Mesenchymal stem cell (in vitro differentiated cells and primary cell): Measurements from ENCODE around the gene LIMA1.
"Not testable (repeated sequence)": the region's sequence is repeated elsewhere in the genome, so short reads cannot be mapped to it uniquely, and the experiment has no call there.

Source experiments
- DNase-seq: peaks from one replicate; pipeline ENCODE4 v3.0.0-alpha.2; 2013
- H2AFZ ChIP-seq: one replicate; pipeline ENCODE4 v1.6.1; 2013; ENCODE audit warnings: low read depth, mild to moderate bottlenecking, control low read depth, inconsistent platforms, low read length, moderate library complexity
- H2AK5ac ChIP-seq: 2 replicates; pipeline ENCODE4 v1.6.1; 2013; ENCODE audit warnings: low read length, moderate library complexity, mild to moderate bottlenecking, inconsistent platforms; ENCODE audit not compliant: severe bottlenecking
- H2BK120ac ChIP-seq: one replicate; pipeline ENCODE4 v1.6.1; 2013; ENCODE audit warnings: low read depth, mild to moderate bottlenecking, inconsistent platforms, low read length, moderate library complexity
- H2BK12ac ChIP-seq, 2 experiments: one replicate each; pipeline ENCODE4 v1.6.1; 2013; ENCODE audit warnings: inconsistent platforms in 2 of 2, low read length in 2 of 2, mild to moderate bottlenecking in 2 of 2, moderate library complexity in 2 of 2, control low read depth in 1 of 2
- H2BK15ac ChIP-seq: one replicate; pipeline ENCODE4 v1.6.1; 2013; ENCODE audit warnings: mild to moderate bottlenecking, low read depth, inconsistent platforms; ENCODE audit not compliant: poor library complexity, severe bottlenecking
- H2BK5ac ChIP-seq: 2 replicates; pipeline ENCODE4 v1.6.1; 2013; ENCODE audit warnings: low read depth, mild to moderate bottlenecking, low read length, control low read depth, inconsistent platforms; ENCODE audit not compliant: poor library complexity, severe bottlenecking
- H3K14ac ChIP-seq, 2 experiments: one replicate each; pipeline ENCODE4 v1.6.1; 2013; ENCODE audit warnings: inconsistent platforms in 2 of 2, low read length in 2 of 2, control low read depth in 1 of 2, mild to moderate bottlenecking in 1 of 2, moderate library complexity in 1 of 2
- H3K18ac ChIP-seq, 2 experiments: one replicate each; pipeline ENCODE4 v1.6.1; 2013; ENCODE audit warnings: inconsistent platforms in 2 of 2, low read length in 2 of 2, control low read depth in 1 of 2, low read depth in 1 of 2, mild to moderate bottlenecking in 1 of 2
- H3K23ac ChIP-seq, 2 experiments: one replicate each; pipeline ENCODE4 v1.6.1; 2013; ENCODE audit warnings: inconsistent platforms in 2 of 2, low read length in 2 of 2, mild to moderate bottlenecking in 2 of 2, moderate library complexity in 2 of 2, control low read depth in 1 of 2
- H3K27ac ChIP-seq: 2 replicates; pipeline ENCODE4 v1.5.1; 2013; ENCODE audit warnings: mild to moderate bottlenecking, moderate library complexity, low read length, control low read depth, inconsistent platforms; ENCODE audit not compliant: poor library complexity, severe bottlenecking
- H3K27me3 ChIP-seq, 2 experiments: 2 replicates each; pipeline versions ENCODE4 v1.6.1 to v1.7.0; 2013; ENCODE audit warnings: low read length in 2 of 2, mild to moderate bottlenecking in 2 of 2, moderate library complexity in 2 of 2, control low read depth in 1 of 2, inconsistent platforms in 1 of 2; ENCODE audit not compliant: control insufficient read depth in 1 of 2, insufficient read depth in 1 of 2
- H3K36me3 ChIP-seq, 2 experiments: 2 replicates each; pipeline versions ENCODE4 v1.6.1 to v1.7.0; 2013; ENCODE audit warnings: low read length in 2 of 2, control low read depth in 1 of 2, inconsistent platforms in 1 of 2, low read depth in 1 of 2, mild to moderate bottlenecking in 1 of 2; ENCODE audit not compliant: insufficient read depth in 2 of 2, control insufficient read depth in 1 of 2
- H3K4ac ChIP-seq, 2 experiments: one replicate each; pipeline ENCODE4 v1.6.1; 2013; ENCODE audit warnings: inconsistent platforms in 2 of 2, low read length in 2 of 2, mild to moderate bottlenecking in 2 of 2, moderate library complexity in 2 of 2, control low read depth in 1 of 2, low read depth in 1 of 2
- H3K4me1 ChIP-seq: 2 replicates; pipeline ENCODE4 v1.6.1; 2013; ENCODE audit warnings: low read depth, low read length, control low read depth; ENCODE audit not compliant: control insufficient read depth, insufficient read depth
- H3K4me2 ChIP-seq: 2 replicates; pipeline ENCODE4 v1.6.1; 2013; ENCODE audit warnings: low read length, mild to moderate bottlenecking, inconsistent platforms; ENCODE audit not compliant: poor library complexity, severe bottlenecking
- H3K4me3 ChIP-seq, 2 experiments: 2 replicates each; pipeline versions ENCODE4 v1.5.1 to v1.7.0; 2013; ENCODE audit warnings: low read length in 2 of 2, mild to moderate bottlenecking in 2 of 2, control low read depth in 1 of 2, low read depth in 1 of 2; ENCODE audit not compliant: insufficient read depth in 1 of 2
- H3K79me1 ChIP-seq: replicated peaks from 2 replicates; pipeline ENCODE4 v1.6.1; 2013; ENCODE audit warnings: mild to moderate bottlenecking, control low read depth, low read length, inconsistent platforms; ENCODE audit not compliant: poor library complexity, severe bottlenecking
- H3K9ac ChIP-seq: 2 replicates; pipeline ENCODE4 v1.7.0; 2013; ENCODE audit warnings: mild to moderate bottlenecking, low read length, moderate library complexity
- H3K9me3 ChIP-seq: 2 replicates; pipeline ENCODE4 v1.7.0; 2013; ENCODE audit warnings: mild to moderate bottlenecking, low read length; ENCODE audit not compliant: control insufficient read depth
- H4K8ac ChIP-seq: one replicate; pipeline ENCODE4 v1.6.1; 2013; ENCODE audit warnings: inconsistent platforms, mild to moderate bottlenecking, low read length, moderate library complexity
- H4K91ac ChIP-seq: one replicate; pipeline ENCODE4 v1.6.1; 2013; ENCODE audit warnings: mild to moderate bottlenecking, low read length, inconsistent platforms
- WGBS: methylation state at CpG from one replicate; pipeline ENCODE4 v1.1.7; 2013; ENCODE audit warnings: mixed read lengths; 5-methylcytosine and 5-hydroxymethylcytosine counted together

The LIMA1 gene

DNA sequence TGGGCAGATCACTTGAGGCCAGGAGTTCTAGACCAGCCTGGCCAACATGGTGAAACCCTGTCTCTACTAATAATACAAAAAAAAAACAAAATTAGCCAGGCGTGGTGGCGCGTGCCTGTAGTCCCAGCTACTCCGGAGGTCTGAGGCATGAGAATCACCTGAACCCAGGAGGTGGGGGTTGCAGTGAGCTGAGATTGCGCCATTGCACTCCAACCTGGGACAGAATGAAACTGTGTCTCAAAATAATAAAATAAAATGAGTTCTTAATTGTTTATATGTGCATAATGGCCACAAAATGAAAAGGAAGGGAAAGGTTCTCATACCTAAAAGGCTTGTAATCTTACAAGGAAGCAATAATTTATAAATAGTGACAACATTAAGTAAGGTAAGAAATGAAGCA lies 8.2 kb downstream of the LIMA1 start:
- not testable (repeated sequence) for H3K4me3 ChIP-seq, H4K8ac ChIP-seq, DNase-seq, H3K18ac ChIP-seq, H3K27ac ChIP-seq, H3K36me3 ChIP-seq, H3K9me3 ChIP-seq, H2BK5ac ChIP-seq, H3K79me1 ChIP-seq, H3K4ac ChIP-seq, H3K9ac ChIP-seq, H3K4me2 ChIP-seq, H3K14ac ChIP-seq, H3K27me3 ChIP-seq, H2BK120ac ChIP-seq, H3K4me1 ChIP-seq, H2BK15ac ChIP-seq, H4K91ac ChIP-seq, H2BK12ac ChIP-seq, H3K23ac ChIP-seq, H2AK5ac ChIP-seq, H2AFZ ChIP-seq
- 98% methylated on average over 4 of the region's 5 CpGs for WGBS

GRCh38 chr12:50271724-50272247 lies 11.5 kb downstream of the LIMA1 start:
- peak; percentile 62 for DNase-seq
- H3K18ac ChIP-seq: no peak overlapping the region
- H3K27me3 ChIP-seq: no peaks in the 10 kb centered on the region
- peaks cover 4% of the 10 kb centered on the region for H3K79me1 ChIP-seq
- no peaks in the 10 kb centered on the region for H3K36me3 ChIP-seq
- WGBS: 78% methylated on average over 2 of the region's 2 CpGs
- H3K4me3 ChIP-seq: peak overlapping the region in 1 of 2 experiments; percentile 71
- no peak overlapping the region for H2AK5ac ChIP-seq
- H2BK12ac ChIP-seq: no peak overlapping the region
- H4K8ac ChIP-seq: no peak overlapping the region
- no peak overlapping the region for H3K4ac ChIP-seq
- no peak overlapping the region for H2AFZ ChIP-seq
- H4K91ac ChIP-seq: no peak overlapping the region
- H3K23ac ChIP-seq: no peak overlapping the region
- no peak overlapping the region for H2BK120ac ChIP-seq
- H3K9me3 ChIP-seq: no peaks in the 10 kb centered on the region
- no peak overlapping the region for H3K4me2 ChIP-seq
- peaks cover 2% of the 10 kb centered on the region for H3K4me1 ChIP-seq
- no peak overlapping the region for H3K14ac ChIP-seq
- no peak overlapping the region for H2BK15ac ChIP-seq
- peak overlapping the region; percentile 92 for H3K9ac ChIP-seq
- H3K27ac ChIP-seq: peak overlapping the region; percentile 76
- H2BK5ac ChIP-seq: no peak overlapping the region

DNA sequence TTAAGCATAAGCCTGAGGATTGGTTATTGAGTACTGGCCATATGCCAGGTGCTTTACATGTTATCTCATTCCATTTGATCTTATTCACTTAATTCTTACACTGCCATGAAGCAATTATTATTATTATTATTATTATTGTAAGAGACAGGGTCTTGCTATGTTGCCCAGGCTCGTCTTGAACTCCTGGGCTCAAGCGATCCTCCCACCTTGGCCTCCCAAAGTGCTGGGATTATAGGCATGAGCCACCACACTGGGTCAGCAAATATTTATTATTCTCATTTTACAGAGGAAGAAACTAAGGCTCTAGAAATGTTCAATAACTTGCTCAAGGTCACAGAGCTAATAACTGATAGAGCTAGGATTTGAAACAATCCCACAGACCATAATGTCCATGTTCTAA lies 14.8 kb downstream of the LIMA1 start:
- Histone ChIP-seq H2BK15ac (no peak overlapping the region), H3K14ac (no peak overlapping the region), H3K4me2 (no peak overlapping the region), H3K79me1 (peaks cover 4% of the 10 kb centered on the region), H3K23ac (no peak overlapping the region), H2BK120ac (no peak overlapping the region), H3K9ac (no peak overlapping the region), H2AFZ (no peak overlapping the region), H4K91ac (no peak overlapping the region), H3K27ac (no peak overlapping the region), H3K4me3 (no peak overlapping the region), H2AK5ac (no peak overlapping the region), H2BK12ac (no peak overlapping the region), H3K4me1 (peaks cover 2% of the 10 kb centered on the region), H3K36me3 (no peaks in the 10 kb centered on the region), H3K27me3 (no peaks in the 10 kb centered on the region), H3K4ac (no peak overlapping the region), H3K18ac (no peak overlapping the region), H2BK5ac (no peak overlapping the region), H3K9me3 (no peaks in the 10 kb centered on the region), H4K8ac (no peak overlapping the region)
- WGBS: no CpG with 5 or more reads among the region's 2 CpGs
- no peak for DNase-seq

DNA sequence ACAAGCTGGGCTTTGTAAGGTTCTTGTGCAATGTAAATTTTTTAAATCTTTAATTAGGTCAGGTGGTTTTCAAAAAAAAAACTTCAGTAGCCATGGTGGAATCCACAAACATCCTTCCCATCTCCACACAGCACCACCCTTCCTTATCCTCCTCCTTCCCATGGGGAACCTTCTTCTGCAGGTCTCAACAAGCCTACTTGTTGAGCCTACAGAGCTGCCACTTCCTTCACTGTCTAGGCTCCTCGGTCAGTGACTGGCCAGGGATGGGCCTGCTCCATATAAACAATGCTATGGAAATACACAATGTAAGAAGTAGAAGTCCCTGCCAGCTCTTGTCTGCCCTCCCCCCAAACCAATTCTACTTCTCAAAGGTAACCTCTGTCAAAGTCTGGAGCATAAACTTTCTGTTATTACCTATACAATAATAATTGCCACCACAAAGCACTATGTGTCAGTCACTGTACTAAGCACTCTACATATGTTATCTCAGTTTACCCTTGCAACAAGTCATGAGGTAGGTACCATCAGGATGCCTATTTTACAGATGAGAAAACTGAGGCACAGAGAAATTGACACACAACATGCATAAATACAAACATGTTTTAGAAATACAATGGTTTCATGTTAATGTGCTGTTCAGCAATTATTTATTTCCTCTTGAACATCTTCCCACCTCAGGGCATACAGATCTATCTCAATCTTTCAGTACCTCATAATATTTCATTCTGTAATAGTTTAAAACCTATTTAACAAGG lies 17.4 kb downstream of the LIMA1 start:
- Histone ChIP-seq H3K4me1 (peaks cover 2% of the 10 kb centered on the region), H3K27me3 (no peaks in the 10 kb centered on the region), H3K18ac (no peak overlapping the region)

More for the DNA sequence above, 17.4 kb downstream of the LIMA1 start:
- H2AFZ ChIP-seq: no peak overlapping the region
- no peak for DNase-seq
- H3K4ac ChIP-seq: no peak overlapping the region
- no peak overlapping the region for H2BK120ac ChIP-seq
- H2BK12ac ChIP-seq: no peak overlapping the region
- H3K14ac ChIP-seq: no peak overlapping the region
- no peak overlapping the region for H3K4me3 ChIP-seq
- peak overlapping the region in 1 of 2 experiments; percentile 72 for H3K23ac ChIP-seq
- H3K36me3 ChIP-seq: no peaks in the 10 kb centered on the region
- peaks cover 4% of the 10 kb centered on the region for H3K79me1 ChIP-seq
- H3K9ac ChIP-seq: no peak overlapping the region
- no peak overlapping the region for H4K91ac ChIP-seq
- H2BK15ac ChIP-seq: no peak overlapping the region
- H3K27ac ChIP-seq: no peak overlapping the region
- H4K8ac ChIP-seq: no peak overlapping the region
- no peak overlapping the region for H3K4me2 ChIP-seq
- no peak overlapping the region for H2AK5ac ChIP-seq
- no peak overlapping the region for H2BK5ac ChIP-seq
- H3K9me3 ChIP-seq: no peaks in the 10 kb centered on the region
- WGBS: 94% methylated on average over 1 of the region's 1 CpG
